Osteoblast (primary cell): Measurements from ENCODE around the gene SMIM45.

Experiments
- DNase-seq: peaks from one replicate; pipeline ENCODE4 v3.0.0; 2011; ENCODE audit warnings: low spot score, mixed read lengths; ENCODE audit not compliant: insufficient read length; ENCODE audit errors: missing footprints
- H2AFZ ChIP-seq: 2 replicates; pipeline ENCODE4 v1.6.0; 2011; ENCODE audit warnings: mild to moderate bottlenecking, low read length
- H3K27ac ChIP-seq: 2 replicates; pipeline ENCODE4 v1.5.1; 2011; ENCODE audit warnings: mild to moderate bottlenecking, low read depth, low read length, moderate library complexity
- H3K27me3 ChIP-seq: 2 replicates; pipeline ENCODE4 v1.6.0; 2012; ENCODE audit warnings: mild to moderate bottlenecking, control low read depth, inconsistent platforms, low read length, moderate library complexity; ENCODE audit not compliant: insufficient read depth
- H3K36me3 ChIP-seq: 2 replicates; pipeline ENCODE4 v1.5.1; 2011; ENCODE audit warnings: mild to moderate bottlenecking, low read length, control low read depth, moderate library complexity; ENCODE audit not compliant: insufficient read depth
- H3K4me1 ChIP-seq: 2 replicates; pipeline ENCODE4 v1.5.1; 2011; ENCODE audit warnings: mild to moderate bottlenecking, low read length, control low read depth, moderate library complexity; ENCODE audit not compliant: insufficient read depth
- H3K4me2 ChIP-seq: 2 replicates; pipeline ENCODE4 v1.6.0; 2011; ENCODE audit warnings: mild to moderate bottlenecking, low read length; ENCODE audit not compliant: insufficient read depth
- H3K4me3 ChIP-seq: fragments of 200-600 bp; sonication (generic); 3 replicates; pipeline ENCODE4 v1.5.1; 2012; ENCODE audit warnings: mild to moderate bottlenecking, low read length, inconsistent platforms; ENCODE audit not compliant: insufficient read depth
- H3K79me2 ChIP-seq: 2 replicates; pipeline ENCODE4 v1.6.0; 2012; ENCODE audit warnings: mild to moderate bottlenecking, low read length, control low read depth, inconsistent platforms; ENCODE audit not compliant: insufficient read depth
- H3K9me3 ChIP-seq: 2 replicates; pipeline ENCODE4 v1.5.1; 2011; ENCODE audit warnings: low read depth, low read length, control low read depth
- H4K20me1 ChIP-seq: 2 replicates; pipeline ENCODE4 v1.6.0; 2012; ENCODE audit warnings: mild to moderate bottlenecking, low read length, control low read depth; ENCODE audit not compliant: insufficient read depth
- CTCF ChIP-seq: IDR thresholded peaks from 2 replicates; pipeline ENCODE4 v1.5.1; 2011; ENCODE audit warnings: mild to moderate bottlenecking, low read depth, low read length, moderate library complexity; ENCODE audit errors: extremely low read depth

Gene SMIM45

GRCh38 chr22:41928593-41929417 is 23.1 kb upstream of the SMIM45 start:
- H3K36me3 ChIP-seq: no peaks in the 10 kb centered on the region
- H3K27me3 ChIP-seq: peaks cover 9% of the 10 kb centered on the region
- no peaks in the 10 kb centered on the region for H3K4me1 ChIP-seq
- TF ChIP-seq CTCF: no peak
- H2AFZ ChIP-seq: no peak overlapping the region
- H3K27ac ChIP-seq: no peak overlapping the region
- H3K4me3 ChIP-seq: no peak overlapping the region
- no peaks in the 10 kb centered on the region for H3K9me3 ChIP-seq
- H4K20me1 ChIP-seq: no peaks in the 10 kb centered on the region
- H3K79me2 ChIP-seq: no peaks in the 10 kb centered on the region
- DNase-seq: peak; percentile 74
- no peak overlapping the region for H3K4me2 ChIP-seq

- Histone ChIP-seq H2AFZ (no peak overlapping the region), H3K4me2 (no peak overlapping the region), H3K4me3 (no peak overlapping the region), H3K27me3 (peaks cover 9% of the 10 kb centered on the region), H3K9me3 (no peaks in the 10 kb centered on the region), H3K36me3 (no peaks in the 10 kb centered on the region), H3K27ac (no peak overlapping the region), H3K79me2 (no peaks in the 10 kb centered on the region), H3K4me1 (no peaks in the 10 kb centered on the region), H4K20me1 (no peaks in the 10 kb centered on the region)
- no peak for TF ChIP-seq CTCF
- DNase-seq: no peak
Observed at GRCh38 chr22:41929418-41929810, 22.5 kb upstream of the SMIM45 start.

GRCh38 chr22:41931701-41932269 is 20.2 kb upstream of the SMIM45 start:
- H3K9me3 ChIP-seq: no peaks in the 10 kb centered on the region
- H3K27ac ChIP-seq: no peak overlapping the region
- no peaks in the 10 kb centered on the region for H3K36me3 ChIP-seq
- TF ChIP-seq CTCF: no peak
- H3K4me3 ChIP-seq: no peak overlapping the region
- no peaks in the 10 kb centered on the region for H3K79me2 ChIP-seq
- H4K20me1 ChIP-seq: no peaks in the 10 kb centered on the region
- H3K27me3 ChIP-seq: no peaks in the 10 kb centered on the region
- no peak overlapping the region for H3K4me2 ChIP-seq
- no peak overlapping the region for H2AFZ ChIP-seq
- no peaks in the 10 kb centered on the region for H3K4me1 ChIP-seq
- peak; percentile 69 for DNase-seq

- H3K4me3 ChIP-seq: no peak overlapping the region
- no peaks in the 10 kb centered on the region for H3K36me3 ChIP-seq
- no peak for DNase-seq
- no peak overlapping the region for H3K4me2 ChIP-seq
- no peak for TF ChIP-seq CTCF
- H3K79me2 ChIP-seq: no peaks in the 10 kb centered on the region
- H3K9me3 ChIP-seq: no peaks in the 10 kb centered on the region
- H3K4me1 ChIP-seq: no peaks in the 10 kb centered on the region
- H3K27ac ChIP-seq: no peak overlapping the region
- no peak overlapping the region for H2AFZ ChIP-seq
- H3K27me3 ChIP-seq: no peaks in the 10 kb centered on the region
- no peaks in the 10 kb centered on the region for H4K20me1 ChIP-seq
Observed at GRCh38 chr22:41932353-41932752, 19.6 kb upstream of the SMIM45 start.
